Measurements from ENCODE around the gene OSBPL3.
"Not testable (repeated sequence)": the region's sequence is repeated elsewhere in the genome, so short reads cannot be mapped to it uniquely, and the experiment has no call there.

The OSBPL3 gene

DNA sequence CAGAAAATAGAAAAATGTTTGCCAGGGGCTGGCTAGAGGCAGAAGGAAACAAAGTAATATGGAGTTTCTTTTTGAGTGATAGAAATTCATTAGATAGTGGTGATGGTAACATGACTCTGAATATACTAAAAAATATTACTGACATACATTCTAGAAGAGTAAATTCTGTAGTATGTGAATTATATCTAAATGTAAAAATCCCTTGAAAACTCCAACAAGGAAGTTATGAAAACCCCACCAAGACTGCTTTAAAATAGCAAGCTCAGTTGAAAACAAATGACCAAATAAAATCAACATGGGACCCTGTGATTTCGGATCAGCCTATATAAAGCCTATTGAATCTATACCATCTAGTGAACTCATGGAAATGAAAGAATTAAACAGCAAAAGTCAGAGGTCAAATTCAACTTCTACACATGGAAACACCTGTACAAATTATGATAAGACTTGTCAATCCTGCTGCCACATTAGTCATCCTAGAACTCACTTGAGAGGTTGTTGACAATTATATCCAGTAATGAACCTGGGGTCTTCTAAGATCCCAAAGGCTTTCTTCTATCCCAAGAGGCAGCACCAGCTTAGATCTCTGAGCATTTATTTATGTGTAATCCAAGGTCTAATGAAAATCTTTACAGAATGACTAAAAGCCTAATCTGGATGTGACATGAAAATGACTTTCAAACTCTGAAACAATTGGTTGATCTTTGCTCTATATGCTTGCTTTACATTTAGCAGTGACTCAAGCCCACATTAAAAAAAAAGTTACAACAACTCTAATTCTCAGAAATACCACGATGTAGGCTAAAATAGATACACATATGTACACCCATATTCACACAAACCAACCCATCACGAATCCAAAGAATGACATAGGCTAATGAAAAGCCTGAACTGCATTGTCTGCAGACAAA is 59.3 kb downstream of the OSBPL3 start:
- no peak for DNase-seq (ENCODE audit: low read depth in 3 of 3)

DNA sequence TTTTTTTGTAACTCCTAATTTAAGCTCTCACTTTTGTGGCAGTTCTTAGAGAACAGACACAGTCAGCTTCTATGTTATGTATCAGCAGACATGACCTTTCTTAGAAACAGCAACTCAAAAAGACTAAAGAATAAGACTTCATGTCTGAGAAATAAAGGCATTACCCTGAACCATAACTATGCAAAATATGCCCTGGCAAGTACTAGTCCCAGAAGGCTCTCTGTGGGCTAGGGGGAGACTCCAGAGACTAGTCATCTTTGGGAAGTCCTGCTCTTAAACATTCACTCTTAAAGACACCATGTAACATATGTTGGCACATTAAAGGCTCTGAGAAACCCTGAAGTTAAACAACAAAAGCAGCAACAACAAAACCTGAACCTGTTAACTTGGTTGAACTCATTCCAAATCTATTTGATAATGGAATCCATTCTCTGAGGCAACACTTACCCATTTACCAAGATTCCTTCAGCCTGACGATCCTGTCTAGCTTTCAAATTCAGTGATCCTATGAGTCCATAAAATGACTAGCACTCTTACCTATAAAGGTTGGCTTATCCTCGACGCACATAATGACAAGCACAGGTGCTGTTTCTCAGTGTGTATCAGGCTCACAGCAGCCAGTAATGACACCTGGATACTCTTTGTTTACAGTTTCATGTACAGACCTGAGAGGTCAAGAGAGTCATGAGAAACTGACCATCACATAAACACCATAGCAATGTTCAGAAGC is 62.3 kb downstream of the OSBPL3 start:
- no peak for DNase-seq (ENCODE audit: low read depth in 3 of 3)

DNA sequence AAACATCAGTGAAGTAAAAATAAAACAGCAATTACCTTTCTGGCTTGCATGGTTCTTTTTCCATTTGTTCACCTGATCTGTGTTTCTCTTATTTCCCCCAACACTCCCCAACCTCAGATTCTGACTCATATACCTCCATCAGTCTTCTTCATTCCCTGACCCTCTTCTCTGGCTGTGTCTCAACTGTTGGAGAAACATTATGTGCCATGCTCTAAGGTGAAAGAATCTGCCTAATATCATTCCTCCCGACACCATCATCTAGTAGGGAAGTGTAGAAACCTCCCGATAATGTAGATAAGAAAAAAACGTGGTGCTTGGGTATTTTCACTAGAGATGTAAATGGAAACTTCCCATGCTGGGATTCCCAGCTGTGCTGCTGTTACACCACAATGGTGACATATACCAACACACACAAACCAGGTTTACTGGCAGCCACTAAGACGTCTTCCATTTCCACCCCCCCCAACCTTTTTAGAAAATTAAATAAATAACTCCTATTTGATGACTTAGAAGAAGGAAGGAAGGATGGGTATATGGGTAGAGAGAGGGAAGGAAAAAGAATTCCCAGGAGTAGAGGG is 63.4 kb downstream of the OSBPL3 start:
- DNase-seq (ENCODE audit: low read depth in 3 of 3): no peak

DNA sequence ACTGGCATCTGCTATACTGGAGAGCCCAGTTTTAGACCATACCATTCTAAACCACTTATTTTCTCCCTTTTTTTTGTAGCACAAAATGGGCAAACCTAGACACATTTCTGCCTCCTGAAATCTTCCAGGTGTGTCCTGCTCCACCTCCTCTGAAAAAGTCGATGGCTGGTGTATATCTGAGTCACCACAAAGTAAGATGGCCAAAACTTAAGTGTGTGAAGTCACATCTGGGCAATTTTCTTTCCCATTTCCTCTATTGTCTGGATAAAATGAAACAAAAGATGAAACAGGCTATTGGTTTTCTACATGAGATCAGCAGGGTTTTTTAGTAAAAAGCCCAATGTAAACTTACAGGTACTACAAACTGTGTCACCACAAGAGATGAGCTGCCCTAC is 65.5 kb downstream of the OSBPL3 start:
- DNase-seq (ENCODE audit: low read depth in 3 of 3): no peak

DNA sequence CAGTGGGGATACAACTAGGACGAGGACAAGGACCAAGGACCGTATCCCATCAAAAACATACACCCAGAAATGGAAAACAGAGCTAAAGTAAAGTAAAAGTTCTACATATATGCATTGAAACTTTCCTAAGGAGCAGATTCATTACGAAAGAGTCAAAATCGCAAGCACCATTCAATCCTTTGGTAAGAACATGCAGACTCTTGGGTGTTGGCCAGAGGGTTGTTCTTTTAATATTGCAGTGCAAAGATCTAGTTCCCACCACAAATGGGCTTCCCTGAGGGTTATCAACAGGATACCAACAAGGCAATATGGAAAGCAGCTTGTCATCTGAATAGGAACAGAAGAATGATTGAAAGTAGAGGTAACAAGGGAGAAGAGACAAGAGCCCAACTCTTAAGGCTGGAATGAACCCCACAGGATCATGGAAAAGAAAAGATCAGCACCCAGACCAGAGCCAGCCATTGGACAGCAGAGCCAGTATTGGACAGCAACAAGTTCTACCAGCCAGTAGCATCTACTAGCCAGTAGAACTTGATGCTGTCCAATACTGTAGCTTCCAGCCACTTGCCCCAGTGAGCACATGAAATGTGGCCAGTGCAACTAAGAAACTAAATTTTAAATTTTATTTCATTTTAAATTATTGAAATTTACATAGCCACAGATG is 66.0 kb downstream of the OSBPL3 start:
- no peak for DNase-seq (ENCODE audit: low read depth in 3 of 3)

DNA sequence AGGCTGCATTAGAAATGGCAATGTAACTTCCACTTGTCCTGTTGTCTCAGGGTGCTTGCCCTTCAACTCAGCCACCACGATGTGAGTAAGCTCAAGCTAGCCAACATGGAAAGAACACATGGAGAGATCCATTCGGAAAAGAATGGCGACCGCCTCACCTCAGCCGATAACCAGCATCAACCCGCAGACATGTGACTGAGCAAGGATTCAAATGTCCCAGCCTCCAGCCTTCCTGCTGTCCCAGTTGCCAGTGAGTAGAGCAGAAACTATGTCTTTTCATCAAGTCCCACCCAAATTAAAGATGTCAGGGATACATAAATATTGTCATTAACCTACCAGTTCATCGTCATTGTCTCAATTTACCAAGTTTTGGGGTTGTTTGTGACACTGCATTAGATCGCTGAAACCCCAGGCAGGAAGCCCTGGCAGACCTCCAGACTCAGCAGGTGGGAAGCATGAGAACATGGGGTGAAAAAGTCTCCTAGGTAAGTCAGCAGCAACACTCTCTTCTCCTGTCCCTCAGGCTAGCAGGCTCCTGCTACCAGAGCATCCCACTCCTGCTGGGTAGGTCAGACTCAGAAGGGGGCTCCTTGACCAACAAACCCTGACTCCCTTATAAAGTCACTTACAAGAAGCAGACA is 67.0 kb downstream of the OSBPL3 start:
- no peak for DNase-seq (ENCODE audit: low read depth in 3 of 3)

DNA sequence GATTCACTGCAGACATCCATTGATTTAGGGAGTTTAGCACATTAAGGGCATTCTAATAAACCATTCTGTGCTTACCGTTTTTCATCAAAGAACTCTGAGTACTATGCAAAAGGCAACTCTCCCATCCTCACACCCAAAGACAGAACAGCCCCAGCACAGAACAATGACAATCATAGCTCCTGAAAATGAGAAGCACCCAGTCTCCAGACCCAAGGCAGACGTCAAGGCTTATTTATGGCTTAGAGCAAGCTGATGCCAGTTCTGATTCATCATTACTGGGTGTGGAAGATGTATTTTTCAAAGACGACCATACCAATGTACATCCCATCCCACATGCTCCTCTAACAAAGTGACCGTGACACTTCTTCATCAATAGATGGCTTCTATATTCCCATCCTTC is 67.6 kb downstream of the OSBPL3 start:
- DNase-seq (ENCODE audit: low read depth in 3 of 3): no peak

DNA sequence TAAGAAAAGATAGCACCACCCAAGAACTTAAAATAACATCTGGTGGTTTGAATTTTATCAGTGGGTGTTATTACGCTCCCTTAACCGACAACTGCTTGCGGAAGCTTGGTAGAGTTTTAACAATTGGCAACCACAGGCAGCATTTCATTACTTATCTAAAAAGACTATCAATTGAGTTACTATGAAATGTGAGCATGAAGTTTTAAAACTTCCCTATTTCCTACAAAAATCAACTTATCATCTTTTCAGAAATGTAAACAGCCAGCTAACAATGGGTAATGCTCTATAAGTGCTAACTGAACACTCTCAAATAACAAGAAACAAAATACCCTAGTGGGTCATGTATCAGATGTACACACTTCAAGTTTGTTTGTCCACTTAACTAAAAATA is 68.8 kb downstream of the OSBPL3 start:
- no peak for DNase-seq (ENCODE audit: low read depth in 3 of 3)

DNA sequence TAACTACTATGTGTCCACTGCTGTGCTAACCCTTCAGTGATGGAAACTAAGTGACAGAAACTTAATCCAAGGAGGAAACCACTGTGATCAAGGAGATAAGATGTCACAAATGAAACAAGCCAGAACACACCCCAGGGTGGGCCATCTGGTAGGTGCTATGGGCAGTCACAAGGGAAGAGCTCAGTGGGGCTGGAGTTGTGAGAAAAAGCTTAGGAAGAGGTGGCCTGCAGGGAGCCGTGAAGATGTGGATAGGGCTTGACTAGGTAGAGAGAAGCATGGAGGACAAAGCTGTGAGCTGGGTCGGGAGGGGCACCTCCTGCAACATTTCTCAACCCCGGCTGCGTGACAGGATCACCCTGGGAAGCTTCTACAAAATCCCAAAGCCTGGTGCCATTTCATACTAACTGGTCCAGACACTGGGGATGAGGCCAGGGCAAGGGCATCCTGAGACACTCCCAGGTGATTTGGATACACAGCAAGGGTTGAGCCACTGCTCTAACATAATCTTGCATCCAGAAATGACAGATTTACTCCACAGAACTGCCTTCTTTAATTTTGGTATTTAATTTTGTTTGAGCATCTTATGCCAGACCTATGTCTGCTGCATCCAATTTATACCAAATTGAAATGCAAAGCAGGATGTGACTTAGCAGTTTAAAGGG is 69.3 kb downstream of the OSBPL3 start:
- no peak for DNase-seq (ENCODE audit: low read depth in 3 of 3)

DNA sequence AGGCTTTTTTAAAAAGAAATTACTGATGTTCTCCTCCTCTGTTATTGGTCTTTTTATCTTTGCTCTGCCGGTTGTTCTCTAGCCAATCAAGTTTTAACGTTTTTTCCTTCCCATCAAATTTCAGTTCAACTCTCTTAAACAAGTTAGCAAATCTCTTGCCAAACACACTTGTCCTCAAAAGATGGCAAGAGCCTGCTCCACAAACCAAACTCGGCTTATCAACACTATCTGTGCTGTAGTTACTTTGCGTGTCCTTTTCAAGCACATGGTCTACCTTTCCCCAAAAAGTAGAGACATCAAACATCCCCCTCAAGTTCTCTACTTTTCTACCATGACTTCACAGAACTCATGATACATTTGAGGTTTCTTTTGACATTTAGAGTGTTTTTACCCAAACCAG is 71.3 kb downstream of the OSBPL3 start:
- DNase-seq (ENCODE audit: low read depth in 3 of 3): no peak

DNA sequence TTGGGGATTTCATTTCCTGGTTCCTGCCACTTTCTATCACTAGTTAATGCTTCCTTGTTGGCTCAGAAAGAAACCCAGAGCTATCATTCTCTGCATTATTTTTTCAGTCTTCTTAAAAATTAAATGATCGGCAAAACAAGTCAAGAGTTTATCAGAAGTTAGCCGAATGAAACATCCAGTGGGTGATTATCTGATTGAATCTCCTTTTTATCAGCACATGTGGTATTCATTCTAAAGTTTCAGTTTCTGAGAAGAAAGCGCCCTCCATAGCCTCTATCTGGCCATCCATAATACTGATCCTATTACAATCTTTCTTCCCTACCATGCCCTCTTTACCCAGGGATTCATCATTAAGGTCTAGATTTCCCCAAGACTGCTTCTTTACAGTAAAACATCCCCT is 71.8 kb downstream of the OSBPL3 start:
- DNase-seq (ENCODE audit: low read depth in 3 of 3): no peak

DNA sequence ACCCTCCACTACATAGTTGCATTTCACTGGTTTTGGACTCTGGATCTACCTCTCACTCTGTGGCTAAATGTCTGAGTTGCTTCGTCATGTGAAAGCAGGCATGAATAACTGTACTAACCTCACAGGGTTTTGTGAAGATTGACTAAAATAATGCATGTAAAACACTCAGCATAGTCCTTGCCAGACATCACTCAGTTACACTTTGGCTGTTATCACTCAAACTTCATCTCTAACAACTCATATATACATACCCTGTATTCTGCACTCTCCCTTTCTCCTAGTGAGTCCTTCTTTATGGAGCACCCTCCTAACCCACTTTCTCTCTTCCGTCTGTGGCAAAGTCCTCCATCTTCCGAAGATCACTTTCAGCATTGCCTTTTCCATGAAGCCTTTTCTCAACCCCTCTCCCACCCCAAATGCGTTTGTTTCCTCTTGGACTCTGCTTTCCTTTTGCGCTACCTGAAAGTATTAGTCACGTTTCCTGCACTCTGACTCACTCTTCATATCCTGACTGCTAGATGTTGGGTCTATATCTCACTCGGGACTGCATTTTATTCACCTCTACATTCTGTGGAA is 72.6 kb downstream of the OSBPL3 start:
- DNase-seq (ENCODE audit: low read depth in 3 of 3): no peak

DNA sequence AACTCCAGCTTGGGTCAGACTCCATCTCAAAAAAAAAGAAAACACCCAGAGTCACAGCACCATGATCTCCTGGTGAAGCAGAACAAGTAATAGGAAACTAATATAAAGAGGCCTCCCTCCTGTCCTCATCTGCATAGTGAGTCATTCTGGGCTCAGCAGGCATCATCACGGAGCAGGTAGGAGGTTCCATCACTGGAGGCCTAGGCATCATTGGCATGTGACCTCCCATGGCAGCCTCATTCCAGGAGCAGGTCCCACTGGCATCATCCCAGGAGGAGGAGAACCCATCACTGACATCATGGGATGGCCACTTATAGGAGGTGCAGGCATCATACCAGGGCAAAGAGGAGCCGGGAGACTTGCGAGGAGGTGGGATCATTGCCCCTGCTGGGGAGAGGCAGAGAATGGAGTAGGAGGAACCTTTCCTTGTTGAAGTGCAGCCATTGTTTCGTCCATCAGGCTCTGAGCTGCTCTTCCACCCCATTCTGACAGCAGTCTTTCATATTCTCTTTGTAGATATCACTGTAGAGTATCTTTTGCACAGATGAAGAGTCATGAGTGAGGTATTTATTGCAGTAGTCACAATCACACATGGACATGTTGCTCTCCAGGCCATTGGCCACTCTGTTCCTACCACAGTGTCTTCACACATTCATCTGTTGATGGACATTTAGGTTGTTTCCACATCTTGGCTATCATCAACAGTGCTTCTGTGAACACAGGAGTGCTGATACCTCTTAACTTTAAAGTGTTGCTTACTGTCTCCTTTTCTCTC is 73.8 kb downstream of the OSBPL3 start:
- no peak for DNase-seq (ENCODE audit: low read depth in 3 of 3)

DNA sequence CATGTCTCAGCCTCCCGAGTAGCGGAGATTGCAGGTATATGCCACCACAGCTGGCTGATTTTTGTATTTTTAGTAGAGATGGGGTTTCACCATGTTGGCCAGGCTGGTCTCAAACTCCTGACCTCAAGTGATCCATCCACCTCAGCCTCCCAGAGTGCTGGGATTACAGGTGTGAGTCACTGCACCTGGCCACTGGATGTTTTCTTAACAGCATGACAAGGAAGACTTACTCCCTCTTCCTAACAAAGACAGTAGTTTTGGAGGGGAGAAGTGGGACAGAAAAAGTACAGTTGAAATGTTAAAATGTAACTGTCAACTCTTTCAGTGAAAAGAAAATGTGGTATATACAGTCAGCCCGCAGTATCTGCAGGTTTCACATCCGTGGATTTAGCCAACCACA is 76.0 kb downstream of the OSBPL3 start:
- DNase-seq (ENCODE audit: low read depth in 3 of 3): not testable (repeated sequence)

DNA sequence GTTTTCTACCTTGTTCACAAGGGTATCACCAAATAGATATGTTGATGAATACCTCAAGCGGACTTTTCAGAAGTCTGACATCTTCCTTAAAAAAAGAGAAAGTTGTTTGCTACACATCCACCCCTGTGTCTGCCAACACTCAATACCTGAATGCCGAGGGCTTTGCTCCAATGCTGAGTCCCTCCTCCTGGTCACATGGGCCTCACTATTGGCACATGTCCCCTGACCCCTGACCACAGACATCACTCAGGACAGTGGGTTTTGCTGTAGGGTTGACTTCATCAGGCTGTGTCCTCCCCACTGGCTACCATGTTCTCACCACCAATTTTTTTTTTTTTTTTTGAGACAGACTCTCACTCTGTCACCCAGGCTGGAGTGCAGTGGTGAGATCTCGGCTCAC is 76.4 kb downstream of the OSBPL3 start:
- no peak for DNase-seq (ENCODE audit: low read depth in 3 of 3)

DNA sequence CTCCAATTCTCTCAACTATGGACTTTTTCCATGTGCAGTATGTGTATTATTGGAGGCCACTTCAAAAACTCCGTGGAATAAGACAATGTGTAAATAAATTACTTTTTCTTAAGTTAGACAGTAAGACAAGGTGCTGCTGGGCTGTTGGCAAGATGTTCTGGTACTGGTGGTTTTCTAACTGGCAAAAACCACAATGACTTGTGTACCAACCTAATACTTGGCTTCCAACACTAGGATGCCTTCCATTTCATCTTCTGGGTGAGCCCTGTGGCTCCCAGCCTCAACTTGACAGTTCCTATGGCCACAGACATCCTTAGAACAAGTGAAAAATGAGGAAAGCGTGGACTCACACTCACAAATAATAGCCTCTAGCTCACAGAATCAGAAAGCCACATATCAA is 77.0 kb downstream of the OSBPL3 start:
- DNase-seq (ENCODE audit: low read depth in 3 of 3): no peak

DNA sequence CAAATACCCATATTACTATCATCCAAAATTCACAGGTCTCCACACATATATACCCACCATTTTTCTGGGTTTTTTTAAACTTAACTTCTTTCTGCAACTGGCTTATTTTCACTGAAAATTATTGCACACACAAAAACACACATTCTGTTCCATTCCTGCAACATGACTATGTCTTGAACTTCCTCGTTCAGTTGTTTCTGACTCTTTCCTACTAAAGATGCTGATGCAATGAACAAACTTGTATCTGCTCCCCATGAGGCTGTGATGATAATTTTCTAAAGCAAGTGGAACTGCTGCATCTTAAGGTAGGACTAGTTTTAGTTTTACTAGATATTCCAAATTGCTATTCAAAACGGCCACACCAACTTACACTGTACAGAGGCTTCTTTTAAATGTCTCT is 77.7 kb downstream of the OSBPL3 start:
- no peak for DNase-seq (ENCODE audit: low read depth in 3 of 3)

DNA sequence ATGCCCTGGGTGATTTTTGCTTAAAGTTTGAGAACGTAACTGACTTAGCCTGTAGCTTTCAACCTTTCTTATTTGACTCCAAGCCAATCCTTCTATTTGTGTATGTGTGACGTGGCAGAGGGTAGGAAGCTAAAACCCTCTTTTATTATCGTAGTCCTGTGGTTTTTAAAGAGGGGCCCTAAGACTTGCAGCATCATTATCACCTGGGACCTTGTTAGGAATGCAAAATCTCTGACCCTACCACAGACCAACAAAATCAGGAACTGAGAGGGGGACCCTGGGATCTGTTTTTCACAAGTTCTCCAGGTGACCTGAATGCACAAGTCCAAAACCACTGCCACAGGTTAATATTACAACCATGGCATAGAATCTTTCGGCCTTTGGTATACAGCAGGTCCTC is 80.1 kb downstream of the OSBPL3 start:
- DNase-seq (ENCODE audit: low read depth in 3 of 3): no peak

DNA sequence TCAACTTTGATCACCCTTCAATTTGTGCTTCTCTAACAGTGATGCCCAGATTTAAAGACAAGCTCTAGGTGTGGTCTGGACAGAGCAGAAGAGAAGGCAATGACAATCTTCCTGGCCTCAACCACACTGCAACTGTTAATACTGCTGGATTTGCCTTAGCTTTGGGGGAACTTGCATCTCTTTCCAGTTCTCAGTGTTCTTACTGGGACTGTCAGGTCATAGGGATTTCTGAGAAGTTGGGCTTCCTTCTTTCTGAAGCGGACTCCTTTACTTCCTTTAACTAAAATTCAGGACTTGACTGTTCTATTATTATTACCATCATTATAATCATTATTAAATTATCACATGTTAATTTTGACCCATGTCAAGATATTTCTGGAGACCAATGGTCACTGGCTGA is 80.8 kb downstream of the OSBPL3 start:
- DNase-seq (ENCODE audit: low read depth in 3 of 3): no peak

DNA sequence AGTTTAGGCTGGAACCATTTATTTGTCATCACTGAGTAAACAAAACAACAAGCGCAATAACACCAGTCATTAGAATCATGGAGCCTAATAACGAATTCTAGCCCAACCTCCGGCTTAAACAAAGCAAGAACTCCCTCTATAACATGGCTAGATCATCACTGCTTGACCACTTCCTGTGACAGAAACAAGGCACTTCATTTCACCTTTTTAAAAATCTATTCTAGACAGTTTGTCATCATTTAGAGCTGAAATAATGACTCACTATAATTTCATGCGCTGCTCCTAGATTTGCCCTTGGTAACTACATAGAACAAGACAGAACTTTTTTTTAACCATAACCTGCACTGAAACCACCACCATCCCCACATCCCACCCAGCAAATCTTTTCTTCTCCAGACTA is 81.3 kb downstream of the OSBPL3 start:
- no peak for DNase-seq (ENCODE audit: low read depth in 3 of 3)
